ENCODE results near the gene MAN1B1. TPM values are rescaled to one million over a fixed set of nuclear protein-coding genes. Genes with fewer than 3 reads are reported as not detected.

MAN1B1 gene
- total and polyA plus RNA-seq, 2 of the 8 experiments (the other 6 are each of a cell fraction or from before 2014, with no cell fraction given), result 33.7 to 36.3 TPM

DNA sequence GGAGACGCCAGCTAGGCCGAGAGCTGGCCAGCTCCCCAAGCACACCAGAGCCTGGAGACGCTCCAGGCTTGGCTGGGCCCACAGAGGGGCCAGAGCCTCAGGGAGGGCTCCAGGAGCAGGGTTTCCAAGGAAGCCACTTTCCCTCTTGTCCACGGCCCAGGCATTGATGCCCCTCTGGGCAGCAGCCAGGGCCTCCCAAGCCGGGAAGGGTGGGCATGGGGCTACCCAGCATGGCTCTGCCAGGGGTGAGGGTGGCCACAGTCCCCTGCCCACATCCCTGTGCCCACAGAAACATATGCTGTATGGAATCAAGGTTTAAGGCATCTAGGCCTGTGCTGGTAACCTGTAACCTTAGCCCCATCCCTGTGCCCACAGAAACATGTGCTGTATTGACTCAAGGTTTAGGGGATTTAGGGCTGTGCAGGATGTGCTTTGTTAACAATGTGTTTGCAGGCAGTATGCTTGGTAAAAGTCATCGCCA lies 29.3 kb downstream of the MAN1B1 start (continued):
- TF ChIP-seq, protein P1, sequence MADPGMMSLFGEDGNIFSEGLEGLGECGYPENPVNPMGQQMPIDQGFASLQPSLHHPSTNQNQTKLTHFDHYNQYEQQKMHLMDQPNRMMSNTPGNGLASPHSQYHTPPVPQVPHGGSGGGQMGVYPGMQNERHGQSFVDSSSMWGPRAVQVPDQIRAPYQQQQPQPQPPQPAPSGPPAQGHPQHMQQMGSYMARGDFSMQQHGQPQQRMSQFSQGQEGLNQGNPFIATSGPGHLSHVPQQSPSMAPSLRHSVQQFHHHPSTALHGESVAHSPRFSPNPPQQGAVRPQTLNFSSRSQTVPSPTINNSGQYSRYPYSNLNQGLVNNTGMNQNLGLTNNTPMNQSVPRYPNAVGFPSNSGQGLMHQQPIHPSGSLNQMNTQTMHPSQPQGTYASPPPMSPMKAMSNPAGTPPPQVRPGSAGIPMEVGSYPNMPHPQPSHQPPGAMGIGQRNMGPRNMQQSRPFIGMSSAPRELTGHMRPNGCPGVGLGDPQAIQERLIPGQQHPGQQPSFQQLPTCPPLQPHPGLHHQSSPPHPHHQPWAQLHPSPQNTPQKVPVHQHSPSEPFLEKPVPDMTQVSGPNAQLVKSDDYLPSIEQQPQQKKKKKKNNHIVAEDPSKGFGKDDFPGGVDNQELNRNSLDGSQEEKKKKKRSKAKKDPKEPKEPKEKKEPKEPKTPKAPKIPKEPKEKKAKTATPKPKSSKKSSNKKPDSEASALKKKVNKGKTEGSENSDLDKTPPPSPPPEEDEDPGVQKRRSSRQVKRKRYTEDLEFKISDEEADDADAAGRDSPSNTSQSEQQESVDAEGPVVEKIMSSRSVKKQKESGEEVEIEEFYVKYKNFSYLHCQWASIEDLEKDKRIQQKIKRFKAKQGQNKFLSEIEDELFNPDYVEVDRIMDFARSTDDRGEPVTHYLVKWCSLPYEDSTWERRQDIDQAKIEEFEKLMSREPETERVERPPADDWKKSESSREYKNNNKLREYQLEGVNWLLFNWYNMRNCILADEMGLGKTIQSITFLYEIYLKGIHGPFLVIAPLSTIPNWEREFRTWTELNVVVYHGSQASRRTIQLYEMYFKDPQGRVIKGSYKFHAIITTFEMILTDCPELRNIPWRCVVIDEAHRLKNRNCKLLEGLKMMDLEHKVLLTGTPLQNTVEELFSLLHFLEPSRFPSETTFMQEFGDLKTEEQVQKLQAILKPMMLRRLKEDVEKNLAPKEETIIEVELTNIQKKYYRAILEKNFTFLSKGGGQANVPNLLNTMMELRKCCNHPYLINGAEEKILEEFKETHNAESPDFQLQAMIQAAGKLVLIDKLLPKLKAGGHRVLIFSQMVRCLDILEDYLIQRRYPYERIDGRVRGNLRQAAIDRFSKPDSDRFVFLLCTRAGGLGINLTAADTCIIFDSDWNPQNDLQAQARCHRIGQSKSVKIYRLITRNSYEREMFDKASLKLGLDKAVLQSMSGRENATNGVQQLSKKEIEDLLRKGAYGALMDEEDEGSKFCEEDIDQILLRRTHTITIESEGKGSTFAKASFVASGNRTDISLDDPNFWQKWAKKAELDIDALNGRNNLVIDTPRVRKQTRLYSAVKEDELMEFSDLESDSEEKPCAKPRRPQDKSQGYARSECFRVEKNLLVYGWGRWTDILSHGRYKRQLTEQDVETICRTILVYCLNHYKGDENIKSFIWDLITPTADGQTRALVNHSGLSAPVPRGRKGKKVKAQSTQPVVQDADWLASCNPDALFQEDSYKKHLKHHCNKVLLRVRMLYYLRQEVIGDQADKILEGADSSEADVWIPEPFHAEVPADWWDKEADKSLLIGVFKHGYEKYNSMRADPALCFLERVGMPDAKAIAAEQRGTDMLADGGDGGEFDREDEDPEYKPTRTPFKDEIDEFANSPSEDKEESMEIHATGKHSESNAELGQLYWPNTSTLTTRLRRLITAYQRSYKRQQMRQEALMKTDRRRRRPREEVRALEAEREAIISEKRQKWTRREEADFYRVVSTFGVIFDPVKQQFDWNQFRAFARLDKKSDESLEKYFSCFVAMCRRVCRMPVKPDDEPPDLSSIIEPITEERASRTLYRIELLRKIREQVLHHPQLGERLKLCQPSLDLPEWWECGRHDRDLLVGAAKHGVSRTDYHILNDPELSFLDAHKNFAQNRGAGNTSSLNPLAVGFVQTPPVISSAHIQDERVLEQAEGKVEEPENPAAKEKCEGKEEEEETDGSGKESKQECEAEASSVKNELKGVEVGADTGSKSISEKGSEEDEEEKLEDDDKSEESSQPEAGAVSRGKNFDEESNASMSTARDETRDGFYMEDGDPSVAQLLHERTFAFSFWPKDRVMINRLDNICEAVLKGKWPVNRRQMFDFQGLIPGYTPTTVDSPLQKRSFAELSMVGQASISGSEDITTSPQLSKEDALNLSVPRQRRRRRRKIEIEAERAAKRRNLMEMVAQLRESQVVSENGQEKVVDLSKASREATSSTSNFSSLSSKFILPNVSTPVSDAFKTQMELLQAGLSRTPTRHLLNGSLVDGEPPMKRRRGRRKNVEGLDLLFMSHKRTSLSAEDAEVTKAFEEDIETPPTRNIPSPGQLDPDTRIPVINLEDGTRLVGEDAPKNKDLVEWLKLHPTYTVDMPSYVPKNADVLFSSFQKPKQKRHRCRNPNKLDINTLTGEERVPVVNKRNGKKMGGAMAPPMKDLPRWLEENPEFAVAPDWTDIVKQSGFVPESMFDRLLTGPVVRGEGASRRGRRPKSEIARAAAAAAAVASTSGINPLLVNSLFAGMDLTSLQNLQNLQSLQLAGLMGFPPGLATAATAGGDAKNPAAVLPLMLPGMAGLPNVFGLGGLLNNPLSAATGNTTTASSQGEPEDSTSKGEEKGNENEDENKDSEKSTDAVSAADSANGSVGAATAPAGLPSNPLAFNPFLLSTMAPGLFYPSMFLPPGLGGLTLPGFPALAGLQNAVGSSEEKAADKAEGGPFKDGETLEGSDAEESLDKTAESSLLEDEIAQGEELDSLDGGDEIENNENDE (IDR thresholded peaks at IDR 0.05; ENCODE audit: insufficient replicate concordance, low read length), result no peak
- TF ChIP-seq RFX5 (IDR thresholded peaks at IDR 0.05; ENCODE audit: borderline replicate concordance, low read depth, low read length) (no peak), HDAC2 (IDR thresholded peaks at IDR 0.05; ENCODE audit: borderline replicate concordance in 1 of 2, low read depth in 2 of 2, low read length in 2 of 2) (no peak), NRF1 (IDR thresholded peaks at IDR 0.05; ENCODE audit: low read depth, low read length) (no peak), RAD21 (IDR thresholded peaks at IDR 0.05 in 1 of 2, conservative IDR thresholded peaks at IDR 0.05 in 1 of 2; ENCODE audit: low read depth in 2 of 2, low read length in 2 of 2) (no peak), JUND (IDR thresholded peaks at IDR 0.05; ENCODE audit: low read length) (no peak), EP300 (IDR thresholded peaks at IDR 0.05; ENCODE audit: borderline replicate concordance in 1 of 2, low read depth in 2 of 2, low read length in 2 of 2) (no peak), GABPA (IDR thresholded peaks at IDR 0.05; ENCODE audit: borderline replicate concordance, insufficient read depth, low read length) (no peak), SIX5 (IDR thresholded peaks at IDR 0.05; ENCODE audit: low read depth, low read length) (no peak)
- TF ChIP-seq, protein P2, sequence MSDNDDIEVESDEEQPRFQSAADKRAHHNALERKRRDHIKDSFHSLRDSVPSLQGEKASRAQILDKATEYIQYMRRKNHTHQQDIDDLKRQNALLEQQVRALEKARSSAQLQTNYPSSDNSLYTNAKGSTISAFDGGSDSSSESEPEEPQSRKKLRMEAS (IDR thresholded peaks at IDR 0.05), result no peak
